Cardiac fibroblast (primary cell): ENCODE results near the gene APBA2.
A peak's percentile ranks its signal among the peaks of the same experiment; 100 is the strongest.

Source experiments
- DNase-seq, 2 donors: peaks; one replicate each; pipeline versions ENCODE4 v3.0.0 to v3.0.0-alpha.2; 2010; ENCODE audit warnings: low read depth in 2 of 2
- H3K4me3 ChIP-seq, 2 donors: replicated peaks in 1 of 2; 1 replicate in 1 of 2; 2 replicates in 1 of 2; pipeline ENCODE4 v1.5.1; 2011; ENCODE audit warnings: low read depth in 2 of 2, low read length in 2 of 2, mild to moderate bottlenecking in 2 of 2, moderate library complexity in 1 of 2
- CTCF ChIP-seq: IDR thresholded peaks from one replicate; pipeline ENCODE4 v1.5.1; 2011; ENCODE audit warnings: low read depth, mild to moderate bottlenecking, low read length, inconsistent platforms

Gene APBA2

GRCh38 chr15:28890711-28891495 lies 5.1 kb downstream of the APBA2 start:
- no peak for DNase-seq
- no peak for TF ChIP-seq CTCF
- H3K4me3 ChIP-seq: no peak overlapping the region

GRCh38 chr15:28891588-28891987 lies 5.8 kb downstream of the APBA2 start:
- DNase-seq: no peak
- TF ChIP-seq CTCF: no peak
- H3K4me3 ChIP-seq: no peak overlapping the region

GRCh38 chr15:28892789-28893610 lies 7.2 kb downstream of the APBA2 start:
- H3K4me3 ChIP-seq: no peak overlapping the region
- no peak for TF ChIP-seq CTCF
- DNase-seq: peak; percentile 10 to 28

- DNase-seq: no peak
- H3K4me3 ChIP-seq: no peak overlapping the region
- TF ChIP-seq CTCF: no peak
Observed at GRCh38 chr15:28894631-28895030, 8.9 kb downstream of the APBA2 start.

GRCh38 chr15:28895146-28895545 lies 9.4 kb downstream of the APBA2 start:
- no peak for DNase-seq
- H3K4me3 ChIP-seq: no peak overlapping the region
- no peak for TF ChIP-seq CTCF

GRCh38 chr15:28895566-28895965 lies 9.8 kb downstream of the APBA2 start:
- DNase-seq: no peak
- no peak for TF ChIP-seq CTCF
- no peak overlapping the region for H3K4me3 ChIP-seq
